Activated B cell treated with CpG ODN at 0.5 μM for 24 hours (primary cell): ENCODE data around the gene RAVER2. TPM values are rescaled to one million over a fixed set of nuclear protein-coding genes. Genes with fewer than 3 reads are reported as not detected.

Experiments used
- ATAC-seq: fragments of 200-7000 bp; cut with Tn5 transposase; one replicate; pipeline ENCODE4 v1.10.0; 2021; ENCODE audit warnings: low read depth, mild to moderate bottlenecking, moderate library complexity
- CTCF ChIA-PET: fragments of 350-600 bp; sonication (Branson Sonifier 250); formaldehyde crosslinking; loops from one replicate; lab custom pipeline; 2021; ENCODE audit warnings: antibody characterized with exemption; lab: Charles Lee
- POLR2A ChIA-PET: fragments of 350-600 bp; sonication (Branson Sonifier 250); formaldehyde crosslinking; loops from one replicate; lab custom pipeline; 2021; ENCODE audit warnings: antibody characterized with exemption; lab: Charles Lee
- DNase-seq: peaks from one replicate; pipeline ENCODE4 v3.0.0; 2022
- H3K27ac Mint-ChIP-seq: one replicate; pipeline ENCODE4 v1.8.0; 2020; ENCODE audit warnings: mixed read lengths
- H3K27me3 Mint-ChIP-seq: one replicate; pipeline ENCODE4 v1.8.0; 2021; ENCODE audit warnings: mixed read lengths
- H3K36me3 Mint-ChIP-seq: one replicate; pipeline ENCODE4 v1.8.0; 2021; ENCODE audit warnings: low read depth, mixed read lengths
- H3K4me1 Mint-ChIP-seq: one replicate; pipeline ENCODE4 v1.8.0; 2021; ENCODE audit warnings: mixed read lengths
- H3K4me3 Mint-ChIP-seq: one replicate; pipeline ENCODE4 v1.8.0; 2020; ENCODE audit warnings: mild to moderate bottlenecking, mixed read lengths
- H3K9me3 Mint-ChIP-seq: one replicate; pipeline ENCODE4 v1.8.0; 2020; ENCODE audit warnings: mixed read lengths
- intact Hi-C: fragments of 100-400 bp; cut with micrococcal nuclease; formaldehyde crosslinking; loops from one replicate; pipeline ENCODE4 v1.15.1; 2024
- total RNA-seq: library from RNA; stranded (reverse); gene quantifications from 2 replicates; pipeline ENCODE4 v1.2.3, GENCODE V29; 2022
- TF ChIP-seq, protein P1 (sequence below): fragments of 200-600 bp; IDR thresholded peaks from one replicate; pipeline ENCODE4 v1.8.0; 2022; ENCODE audit warnings: antibody characterized with exemption, mild to moderate bottlenecking

The RAVER2 gene
- total RNA-seq, 1 donor from 2014 or later: 1.2 TPM

DNA sequence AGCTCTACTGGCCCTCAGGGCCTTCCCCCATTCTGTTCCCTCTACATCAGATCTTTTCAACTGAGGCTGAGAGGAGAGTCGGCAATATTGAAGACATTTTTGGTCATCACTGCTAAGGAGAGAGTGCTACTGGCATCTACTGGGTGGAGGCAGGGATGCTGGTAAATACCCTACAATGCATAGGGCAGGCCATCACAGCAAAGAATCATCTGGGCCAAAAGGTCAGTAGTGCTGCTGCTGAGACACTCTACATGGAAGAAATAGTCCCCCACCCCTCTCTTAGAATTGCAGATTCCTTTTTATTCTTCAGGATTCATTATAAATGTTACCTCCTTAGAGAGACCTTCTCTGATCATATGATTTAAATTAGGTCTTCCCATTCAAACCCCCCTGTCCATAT is 127.2 kb downstream of the RAVER2 start:
- Mint-ChIP-seq H3K27me3 (no peaks in the 10 kb centered on the region), H3K36me3 (peaks cover 90% of the 10 kb centered on the region), H3K9me3 (no peaks in the 10 kb centered on the region), H3K4me3 (no peak overlapping the region), H3K27ac (no peak overlapping the region), H3K4me1 (peaks cover 21% of the 10 kb centered on the region)
- ATAC-seq (no peak), DNase-seq (no peak)
- TF ChIP-seq, protein P1, sequence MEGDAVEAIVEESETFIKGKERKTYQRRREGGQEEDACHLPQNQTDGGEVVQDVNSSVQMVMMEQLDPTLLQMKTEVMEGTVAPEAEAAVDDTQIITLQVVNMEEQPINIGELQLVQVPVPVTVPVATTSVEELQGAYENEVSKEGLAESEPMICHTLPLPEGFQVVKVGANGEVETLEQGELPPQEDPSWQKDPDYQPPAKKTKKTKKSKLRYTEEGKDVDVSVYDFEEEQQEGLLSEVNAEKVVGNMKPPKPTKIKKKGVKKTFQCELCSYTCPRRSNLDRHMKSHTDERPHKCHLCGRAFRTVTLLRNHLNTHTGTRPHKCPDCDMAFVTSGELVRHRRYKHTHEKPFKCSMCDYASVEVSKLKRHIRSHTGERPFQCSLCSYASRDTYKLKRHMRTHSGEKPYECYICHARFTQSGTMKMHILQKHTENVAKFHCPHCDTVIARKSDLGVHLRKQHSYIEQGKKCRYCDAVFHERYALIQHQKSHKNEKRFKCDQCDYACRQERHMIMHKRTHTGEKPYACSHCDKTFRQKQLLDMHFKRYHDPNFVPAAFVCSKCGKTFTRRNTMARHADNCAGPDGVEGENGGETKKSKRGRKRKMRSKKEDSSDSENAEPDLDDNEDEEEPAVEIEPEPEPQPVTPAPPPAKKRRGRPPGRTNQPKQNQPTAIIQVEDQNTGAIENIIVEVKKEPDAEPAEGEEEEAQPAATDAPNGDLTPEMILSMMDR: no peak
- intact Hi-C loops: no loop called here
- POLR2A ChIA-PET: no interaction called here
- CTCF ChIA-PET: no interaction called here

DNA sequence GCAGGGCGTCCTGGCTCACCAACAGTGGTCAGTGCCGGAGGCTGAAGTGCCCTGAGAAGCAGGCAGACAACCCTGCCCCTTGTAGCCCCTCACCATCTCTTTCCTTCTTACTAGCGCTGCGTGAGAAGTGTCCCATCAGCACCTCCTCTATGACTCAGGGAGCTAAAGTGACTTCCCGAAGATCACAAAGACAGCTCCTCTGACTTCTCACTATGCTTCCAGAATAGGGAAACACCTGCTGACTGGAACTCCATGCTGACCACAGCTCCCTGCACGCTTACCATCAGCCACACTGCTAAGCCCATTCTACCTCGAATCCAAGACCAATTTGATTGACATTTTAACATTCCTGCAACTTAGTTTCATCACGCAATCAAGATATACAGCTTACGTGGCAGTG is 128.7 kb downstream of the RAVER2 start:
- Mint-ChIP-seq H3K4me1 (peaks cover 12% of the 10 kb centered on the region), H3K27ac (no peak overlapping the region), H3K9me3 (no peaks in the 10 kb centered on the region), H3K27me3 (no peaks in the 10 kb centered on the region), H3K36me3 (peaks cover 92% of the 10 kb centered on the region), H3K4me3 (no peak overlapping the region)
- TF ChIP-seq, protein P1: no peak
- DNase-seq (no peak), ATAC-seq (no peak)
- POLR2A ChIA-PET: no interaction called here
- CTCF ChIA-PET: no interaction called here
- intact Hi-C loops: no loop called here

DNA sequence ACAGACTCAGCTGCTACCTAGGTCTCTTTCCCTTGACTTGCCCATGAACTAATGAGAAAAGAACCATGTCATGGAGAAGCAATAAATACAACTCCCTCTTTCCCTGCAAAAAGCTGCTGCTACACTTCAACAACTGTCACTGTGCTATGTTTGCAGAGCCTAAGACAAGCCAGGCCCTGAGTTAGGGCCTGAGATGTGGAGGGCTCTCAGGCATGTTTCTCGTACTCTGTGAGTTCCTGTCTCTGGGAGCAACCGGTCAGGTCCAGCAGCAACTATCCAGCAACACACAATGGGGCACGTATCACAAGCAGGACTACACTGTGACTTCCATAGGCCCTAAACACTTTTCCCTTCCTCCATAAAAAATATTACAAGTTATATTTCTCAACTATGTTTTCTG is 129.8 kb downstream of the RAVER2 start:
- H3K4me1 Mint-ChIP-seq: peaks cover 2% of the 10 kb centered on the region
- ChIA-PET CTCF (no interaction called here), POLR2A (no interaction called here)
- no peak for DNase-seq
- TF ChIP-seq, protein P1: no peak
- no peak for ATAC-seq
- H3K36me3 Mint-ChIP-seq: peaks cover 91% of the 10 kb centered on the region
- no peak overlapping the region for H3K27ac Mint-ChIP-seq
- H3K9me3 Mint-ChIP-seq: no peaks in the 10 kb centered on the region
- intact Hi-C loops: no loop called here
- H3K4me3 Mint-ChIP-seq: no peak overlapping the region
- H3K27me3 Mint-ChIP-seq: no peaks in the 10 kb centered on the region

DNA sequence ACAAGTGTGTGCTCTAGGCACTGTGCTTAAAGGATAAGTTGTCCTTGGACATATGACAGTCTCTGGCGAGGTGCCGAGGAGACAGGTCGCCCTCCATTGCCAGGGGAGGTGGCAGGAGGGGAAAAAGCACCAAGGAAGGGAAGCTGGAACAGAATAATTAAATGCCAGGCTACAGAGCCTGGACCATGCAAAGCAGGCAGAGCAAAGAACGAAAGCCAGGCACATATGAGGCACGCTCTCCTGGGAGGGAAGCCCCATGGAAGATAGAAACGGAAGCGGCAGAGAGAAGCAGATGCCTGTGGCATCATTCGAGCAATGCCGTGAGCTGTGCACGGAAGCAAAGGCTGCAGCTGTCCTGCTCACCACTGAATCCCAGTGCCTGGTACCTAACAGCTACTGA is 130.2 kb downstream of the RAVER2 start:
- intact Hi-C loops: no loop called here
- ATAC-seq (no peak), DNase-seq (no peak)
- Mint-ChIP-seq H3K9me3 (no peaks in the 10 kb centered on the region), H3K4me1 (peaks cover 2% of the 10 kb centered on the region), H3K27me3 (no peaks in the 10 kb centered on the region), H3K27ac (no peak overlapping the region), H3K4me3 (no peak overlapping the region), H3K36me3 (peaks cover 88% of the 10 kb centered on the region)
- TF ChIP-seq, protein P1: no peak
- ChIA-PET CTCF (no interaction called here), POLR2A (no interaction called here)

DNA sequence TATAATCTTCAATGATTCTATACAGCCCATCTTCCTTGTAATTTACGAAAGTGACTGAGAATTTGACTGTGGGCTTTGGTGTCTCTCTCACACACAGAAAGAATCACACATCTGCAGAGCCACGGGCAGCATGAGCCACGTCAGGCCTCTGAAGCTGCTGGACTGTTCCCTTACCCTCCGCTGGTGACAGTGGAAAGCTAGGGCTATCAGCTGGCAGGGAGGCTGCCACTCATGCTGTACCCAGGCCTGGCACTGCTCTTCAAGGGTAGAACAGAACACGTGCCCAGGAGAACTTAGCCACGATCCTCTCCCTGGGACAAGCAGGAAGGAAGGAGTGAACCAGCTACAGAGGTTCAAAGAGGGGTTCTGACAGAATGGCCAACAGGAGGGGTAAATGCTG is 130.7 kb downstream of the RAVER2 start:
- no peak for DNase-seq
- Mint-ChIP-seq H3K27ac (peak overlapping the region; percentile 14), H3K9me3 (no peaks in the 10 kb centered on the region), H3K36me3 (peaks cover 88% of the 10 kb centered on the region), H3K27me3 (no peaks in the 10 kb centered on the region), H3K4me3 (no peak overlapping the region), H3K4me1 (peaks cover 2% of the 10 kb centered on the region)
- TF ChIP-seq, protein P1: no peak
- no peak for ATAC-seq
- intact Hi-C loops: no loop called here
- POLR2A ChIA-PET: no interaction called here
- CTCF ChIA-PET: no interaction called here
